GM23338 (cell line): ENCODE data around the gene RAP1GAP2. TPM values are rescaled to one million over a fixed set of nuclear protein-coding genes. Genes with fewer than 3 reads are reported as not detected.
A peak's percentile ranks its signal among the peaks of the same experiment; 100 is the strongest.

Experiments
- ATAC-seq: fragments of 200-7000 bp; cut with Tn5 transposase; 3 replicates; pipeline ENCODE4 v1.9.1; 2020
- DNase-seq: peaks from one replicate; pipeline ENCODE4 v3.0.0-alpha.2; 2015; ENCODE audit warnings: low spot score
- H2AFZ ChIP-seq: fragments of 200-600 bp; sonication (generic); 2 replicates; pipeline ENCODE4 v1.8.0; 2016; ENCODE audit warnings: antibody characterized with exemption, mild to moderate bottlenecking, moderate library complexity
- H3F3A ChIP-seq: fragments of 200-600 bp; sonication (generic); replicated peaks from 2 replicates; pipeline ENCODE4 v1.8.0; 2017; ENCODE audit warnings: antibody characterized with exemption, mixed run types, low read depth
- H3K27ac ChIP-seq: fragments of 200-600 bp; sonication (generic); 2 replicates; pipeline ENCODE4 v1.6.1; 2016; ENCODE audit warnings: low read depth
- H3K27me3 ChIP-seq: fragments of 200-600 bp; sonication (generic); 2 replicates; pipeline ENCODE4 v1.8.0; 2016; ENCODE audit warnings: mild to moderate bottlenecking, mixed run types, moderate library complexity; ENCODE audit not compliant: insufficient read depth
- H3K36me3 ChIP-seq: fragments of 200-600 bp; sonication (generic); 2 replicates; pipeline ENCODE4 v1.8.0; 2016; ENCODE audit warnings: mild to moderate bottlenecking; ENCODE audit not compliant: insufficient read depth
- H3K4me1 ChIP-seq: fragments of 200-600 bp; sonication (generic); 2 replicates; pipeline ENCODE4 v1.8.0; 2016; ENCODE audit warnings: mild to moderate bottlenecking, moderate library complexity; ENCODE audit not compliant: insufficient read depth
- H3K4me2 ChIP-seq: fragments of 200-600 bp; sonication (generic); 2 replicates; pipeline ENCODE4 v1.7.1; 2017; ENCODE audit warnings: mixed run types
- H3K4me3 ChIP-seq: fragments of 200-600 bp; sonication (generic); 2 replicates; pipeline ENCODE4 v1.6.1; 2016; ENCODE audit warnings: mixed run types
- H3K79me2 ChIP-seq: fragments of 200-600 bp; sonication (generic); replicated peaks from 2 replicates; pipeline ENCODE4 v1.8.0; 2017; ENCODE audit warnings: mild to moderate bottlenecking; ENCODE audit not compliant: insufficient read depth
- H3K9me2 ChIP-seq: fragments of 200-600 bp; sonication (generic); 2 replicates; pipeline ENCODE4 v1.8.0; 2017; ENCODE audit not compliant: insufficient read depth
- H4K20me1 ChIP-seq: fragments of 200-600 bp; sonication (generic); replicated peaks from 2 replicates; pipeline ENCODE4 v1.8.0; 2017; ENCODE audit warnings: mild to moderate bottlenecking; ENCODE audit not compliant: insufficient read depth
- H3K27ac Mint-ChIP-seq: 2 replicates; pipeline ENCODE4 v1.8.0; 2020; ENCODE audit warnings: inconsistent platforms, mild to moderate bottlenecking, moderate library complexity, mixed read lengths
- H3K27me3 Mint-ChIP-seq: 3 replicates; pipeline ENCODE4 v1.8.0; 2022; ENCODE audit warnings: low read depth, mild to moderate bottlenecking, moderate library complexity, mixed read lengths, inconsistent platforms; ENCODE audit not compliant: insufficient read depth, poor library complexity
- H3K36me3 Mint-ChIP-seq: 3 replicates; pipeline ENCODE4 v1.8.0; 2021; ENCODE audit warnings: low read depth, mild to moderate bottlenecking, inconsistent platforms, moderate library complexity, mixed read lengths
- H3K4me1 Mint-ChIP-seq: 3 replicates; pipeline ENCODE4 v1.8.0; 2020; ENCODE audit warnings: mild to moderate bottlenecking, inconsistent platforms, mixed read lengths
- H3K4me3 Mint-ChIP-seq: 3 replicates; pipeline ENCODE4 v1.8.0; 2021; ENCODE audit warnings: moderate library complexity, mild to moderate bottlenecking, inconsistent platforms, mixed read lengths
- H3K9me3 Mint-ChIP-seq: 3 replicates; pipeline ENCODE4 v1.8.0; 2020; ENCODE audit warnings: moderate library complexity, mild to moderate bottlenecking, inconsistent platforms, mixed read lengths
- CREB1 ChIP-seq: fragments of 250-450 bp; sonication (Bioruptor Pico); IDR thresholded peaks from 2 replicates; pipeline ENCODE4 v1.5.0; 2020; ENCODE audit warnings: low read depth, mild to moderate bottlenecking, moderate library complexity
- EZH2 ChIP-seq: fragments of 200-600 bp; sonication (generic); IDR thresholded peaks from one replicate; pipeline ENCODE4 v1.8.0; 2017; ENCODE audit warnings: antibody characterized with exemption, mild to moderate bottlenecking, low read depth; ENCODE audit not compliant: unreplicated experiment
- EZH2phosphoT487 ChIP-seq: fragments of 200-600 bp; sonication (generic); IDR thresholded peaks from one replicate; pipeline ENCODE4 v1.8.1; 2018; ENCODE audit warnings: antibody characterized with exemption; ENCODE audit not compliant: unreplicated experiment
- NANOG ChIP-seq: IDR thresholded peaks from 2 replicates; pipeline ENCODE4 v1.6.1; 2016; ENCODE audit warnings: antibody characterized with exemption, borderline replicate concordance
- POLR2AphosphoS5 ChIP-seq: IDR thresholded peaks from 2 replicates; pipeline ENCODE4 v1.6.1; 2016; ENCODE audit warnings: antibody characterized with exemption, low read depth
- STAT1 ChIP-seq: IDR thresholded peaks from one replicate; pipeline ENCODE4 v1.6.1; 2016; ENCODE audit warnings: antibody characterized with exemption; ENCODE audit not compliant: unreplicated experiment
- ZNF114 ChIP-seq: fragments of 250-450 bp; sonication (Bioruptor Pico); IDR thresholded peaks from 2 replicates; pipeline ENCODE4 v1.5.0; 2020; ENCODE audit warnings: mild to moderate bottlenecking, moderate library complexity
- ZNF331 ChIP-seq: fragments of 250-450 bp; sonication (Bioruptor Pico); IDR thresholded peaks from 2 replicates; pipeline ENCODE4 v1.5.0; 2020; ENCODE audit warnings: low read depth, mild to moderate bottlenecking, moderate library complexity
- polyA plus RNA-seq: library from polyadenylated mRNA; unstranded; fragments of >200 nt; fragmentation: Nextera tagmentation; extraction: Ambion mirVana; gene quantifications from 2 replicates; pipeline ENCODE4 v1.2.1, GENCODE V29; 2016
- total RNA-seq: library from RNA; depleted of rRNA; stranded (reverse); fragments of >200 nt; shearing (Covaris generic); gene quantifications from 2 replicates; pipeline ENCODE4 v1.2.3, GENCODE V29; 2014
- TF ChIP-seq, protein P1 (sequence below): fragments of 250-450 bp; sonication (Bioruptor Pico); IDR thresholded peaks from 2 replicates; pipeline ENCODE4 v1.5.0; 2020; ENCODE audit warnings: mild to moderate bottlenecking, moderate library complexity
- TF ChIP-seq, protein P2 (sequence below), 2 experiments: fragments of 200-600 bp in 1 of 2; sonication (generic) in 1 of 2; conservative IDR thresholded peaks; 2 replicates each; pipeline versions ENCODE4 v1.5.1 to v1.6.1; 2016 to 2017; ENCODE audit warnings: antibody characterized with exemption in 2 of 2, low read depth in 2 of 2, mild to moderate bottlenecking in 2 of 2, moderate library complexity in 1 of 2
- TF ChIP-seq, protein P3 (sequence below): IDR thresholded peaks from 2 replicates; pipeline ENCODE4 v1.6.1; 2016; ENCODE audit warnings: antibody characterized with exemption
- TF ChIP-seq, protein P4 (sequence below): IDR thresholded peaks from one replicate; pipeline ENCODE4 v1.6.1; 2018; ENCODE audit warnings: antibody characterized with exemption; ENCODE audit not compliant: unreplicated experiment

Gene RAP1GAP2
- total and polyA plus RNA-seq, 2 experiments from 2014 or later, result 17.8 to 46.1 TPM

DNA sequence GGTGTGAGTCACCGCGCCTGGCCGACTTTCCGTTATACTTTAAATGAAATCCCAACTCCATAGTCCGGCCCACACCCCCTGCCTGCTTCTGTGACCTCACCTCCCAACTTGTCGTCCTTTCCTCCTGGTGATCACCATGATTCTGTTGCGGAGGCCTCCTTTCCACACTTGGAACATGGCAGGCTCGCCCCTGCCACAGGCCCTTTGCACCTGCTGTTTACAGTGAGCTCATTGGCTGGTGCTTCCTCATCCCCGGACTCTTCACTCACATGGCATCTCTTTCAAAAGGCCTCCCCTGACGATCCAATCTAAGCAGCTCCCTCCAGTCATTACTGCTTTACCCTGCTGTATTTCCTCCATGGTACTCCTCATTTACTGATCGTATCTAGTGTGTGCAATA is 64.6 kb downstream of the RAP1GAP2 start:
- Histone ChIP-seq H3K4me1 (peaks cover 61% of the 10 kb centered on the region), H2AFZ (no peak overlapping the region), H3F3A (peaks cover 3% of the 10 kb centered on the region; the same call in 1 of the 2 replicates), H4K20me1 (peaks cover 18% of the 10 kb centered on the region), H3K4me3 (no peak overlapping the region), H3K79me2 (peaks cover 100% of the 10 kb centered on the region), H3K27me3 (no peaks in the 10 kb centered on the region), H3K27ac (peak overlapping the region; percentile 66; the same call in 1 of the 2 replicates), H3K36me3 (no peaks in the 10 kb centered on the region; the same call in 1 of the 2 replicates), H3K9me2 (no peaks in the 10 kb centered on the region), H3K4me2 (no peak overlapping the region)
- Mint-ChIP-seq H3K27me3 (peaks cover 5% of the 10 kb centered on the region), H3K27ac (no peak overlapping the region), H3K9me3 (peaks cover 4% of the 10 kb centered on the region; the same call in 1 of the 3 replicates), H3K4me3 (no peak overlapping the region), H3K36me3 (peaks cover 23% of the 10 kb centered on the region), H3K4me1 (peaks cover 62% of the 10 kb centered on the region)
- ATAC-seq (no peak), DNase-seq (no peak)
- TF ChIP-seq, protein P1, sequence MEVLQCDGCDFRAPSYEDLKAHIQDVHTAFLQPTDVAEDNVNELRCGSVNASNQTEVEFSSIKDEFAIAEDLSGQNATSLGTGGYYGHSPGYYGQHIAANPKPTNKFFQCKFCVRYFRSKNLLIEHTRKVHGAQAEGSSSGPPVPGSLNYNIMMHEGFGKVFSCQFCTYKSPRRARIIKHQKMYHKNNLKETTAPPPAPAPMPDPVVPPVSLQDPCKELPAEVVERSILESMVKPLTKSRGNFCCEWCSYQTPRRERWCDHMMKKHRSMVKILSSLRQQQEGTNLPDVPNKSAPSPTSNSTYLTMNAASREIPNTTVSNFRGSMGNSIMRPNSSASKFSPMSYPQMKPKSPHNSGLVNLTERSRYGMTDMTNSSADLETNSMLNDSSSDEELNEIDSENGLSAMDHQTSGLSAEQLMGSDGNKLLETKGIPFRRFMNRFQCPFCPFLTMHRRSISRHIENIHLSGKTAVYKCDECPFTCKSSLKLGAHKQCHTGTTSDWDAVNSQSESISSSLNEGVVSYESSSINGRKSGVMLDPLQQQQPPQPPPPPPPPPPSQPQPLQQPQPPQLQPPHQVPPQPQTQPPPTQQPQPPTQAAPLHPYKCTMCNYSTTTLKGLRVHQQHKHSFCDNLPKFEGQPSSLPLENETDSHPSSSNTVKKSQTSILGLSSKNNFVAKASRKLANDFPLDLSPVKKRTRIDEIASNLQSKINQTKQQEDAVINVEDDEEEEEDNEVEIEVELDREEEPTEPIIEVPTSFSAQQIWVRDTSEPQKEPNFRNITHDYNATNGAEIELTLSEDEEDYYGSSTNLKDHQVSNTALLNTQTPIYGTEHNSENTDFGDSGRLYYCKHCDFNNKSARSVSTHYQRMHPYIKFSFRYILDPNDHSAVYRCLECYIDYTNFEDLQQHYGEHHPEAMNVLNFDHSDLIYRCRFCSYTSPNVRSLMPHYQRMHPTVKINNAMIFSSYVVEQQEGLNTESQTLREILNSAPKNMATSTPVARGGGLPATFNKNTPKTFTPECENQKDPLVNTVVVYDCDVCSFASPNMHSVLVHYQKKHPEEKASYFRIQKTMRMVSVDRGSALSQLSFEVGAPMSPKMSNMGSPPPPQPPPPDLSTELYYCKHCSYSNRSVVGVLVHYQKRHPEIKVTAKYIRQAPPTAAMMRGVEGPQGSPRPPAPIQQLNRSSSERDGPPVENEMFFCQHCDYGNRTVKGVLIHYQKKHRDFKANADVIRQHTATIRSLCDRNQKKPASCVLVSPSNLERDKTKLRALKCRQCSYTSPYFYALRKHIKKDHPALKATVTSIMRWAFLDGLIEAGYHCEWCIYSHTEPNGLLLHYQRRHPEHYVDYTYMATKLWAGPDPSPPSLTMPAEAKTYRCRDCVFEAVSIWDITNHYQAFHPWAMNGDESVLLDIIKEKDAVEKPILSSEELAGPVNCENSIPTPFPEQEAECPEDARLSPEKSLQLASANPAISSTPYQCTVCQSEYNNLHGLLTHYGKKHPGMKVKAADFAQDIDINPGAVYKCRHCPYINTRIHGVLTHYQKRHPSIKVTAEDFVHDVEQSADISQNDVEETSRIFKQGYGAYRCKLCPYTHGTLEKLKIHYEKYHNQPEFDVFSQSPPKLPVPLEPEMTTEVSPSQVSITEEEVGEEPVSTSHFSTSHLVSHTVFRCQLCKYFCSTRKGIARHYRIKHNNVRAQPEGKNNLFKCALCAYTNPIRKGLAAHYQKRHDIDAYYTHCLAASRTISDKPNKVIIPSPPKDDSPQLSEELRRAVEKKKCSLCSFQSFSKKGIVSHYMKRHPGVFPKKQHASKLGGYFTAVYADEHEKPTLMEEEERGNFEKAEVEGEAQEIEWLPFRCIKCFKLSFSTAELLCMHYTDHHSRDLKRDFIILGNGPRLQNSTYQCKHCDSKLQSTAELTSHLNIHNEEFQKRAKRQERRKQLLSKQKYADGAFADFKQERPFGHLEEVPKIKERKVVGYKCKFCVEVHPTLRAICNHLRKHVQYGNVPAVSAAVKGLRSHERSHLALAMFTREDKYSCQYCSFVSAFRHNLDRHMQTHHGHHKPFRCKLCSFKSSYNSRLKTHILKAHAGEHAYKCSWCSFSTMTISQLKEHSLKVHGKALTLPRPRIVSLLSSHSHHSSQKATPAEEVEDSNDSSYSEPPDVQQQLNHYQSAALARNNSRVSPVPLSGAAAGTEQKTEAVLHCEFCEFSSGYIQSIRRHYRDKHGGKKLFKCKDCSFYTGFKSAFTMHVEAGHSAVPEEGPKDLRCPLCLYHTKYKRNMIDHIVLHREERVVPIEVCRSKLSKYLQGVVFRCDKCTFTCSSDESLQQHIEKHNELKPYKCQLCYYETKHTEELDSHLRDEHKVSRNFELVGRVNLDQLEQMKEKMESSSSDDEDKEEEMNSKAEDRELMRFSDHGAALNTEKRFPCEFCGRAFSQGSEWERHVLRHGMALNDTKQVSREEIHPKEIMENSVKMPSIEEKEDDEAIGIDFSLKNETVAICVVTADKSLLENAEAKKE (CRISPR knock-in tag), result no peak
- TF ChIP-seq POLR2AphosphoS5, result no peak
- TF ChIP-seq, protein P2, sequence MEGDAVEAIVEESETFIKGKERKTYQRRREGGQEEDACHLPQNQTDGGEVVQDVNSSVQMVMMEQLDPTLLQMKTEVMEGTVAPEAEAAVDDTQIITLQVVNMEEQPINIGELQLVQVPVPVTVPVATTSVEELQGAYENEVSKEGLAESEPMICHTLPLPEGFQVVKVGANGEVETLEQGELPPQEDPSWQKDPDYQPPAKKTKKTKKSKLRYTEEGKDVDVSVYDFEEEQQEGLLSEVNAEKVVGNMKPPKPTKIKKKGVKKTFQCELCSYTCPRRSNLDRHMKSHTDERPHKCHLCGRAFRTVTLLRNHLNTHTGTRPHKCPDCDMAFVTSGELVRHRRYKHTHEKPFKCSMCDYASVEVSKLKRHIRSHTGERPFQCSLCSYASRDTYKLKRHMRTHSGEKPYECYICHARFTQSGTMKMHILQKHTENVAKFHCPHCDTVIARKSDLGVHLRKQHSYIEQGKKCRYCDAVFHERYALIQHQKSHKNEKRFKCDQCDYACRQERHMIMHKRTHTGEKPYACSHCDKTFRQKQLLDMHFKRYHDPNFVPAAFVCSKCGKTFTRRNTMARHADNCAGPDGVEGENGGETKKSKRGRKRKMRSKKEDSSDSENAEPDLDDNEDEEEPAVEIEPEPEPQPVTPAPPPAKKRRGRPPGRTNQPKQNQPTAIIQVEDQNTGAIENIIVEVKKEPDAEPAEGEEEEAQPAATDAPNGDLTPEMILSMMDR (conservative IDR thresholded peaks at IDR 0.05; ENCODE audit: low read depth in 2 of 2), result no peak
- no peak for TF ChIP-seq EZH2
- no peak for TF ChIP-seq CREB1 (CRISPR knock-in tag)
- TF ChIP-seq STAT1, result no peak
- TF ChIP-seq, protein P3, sequence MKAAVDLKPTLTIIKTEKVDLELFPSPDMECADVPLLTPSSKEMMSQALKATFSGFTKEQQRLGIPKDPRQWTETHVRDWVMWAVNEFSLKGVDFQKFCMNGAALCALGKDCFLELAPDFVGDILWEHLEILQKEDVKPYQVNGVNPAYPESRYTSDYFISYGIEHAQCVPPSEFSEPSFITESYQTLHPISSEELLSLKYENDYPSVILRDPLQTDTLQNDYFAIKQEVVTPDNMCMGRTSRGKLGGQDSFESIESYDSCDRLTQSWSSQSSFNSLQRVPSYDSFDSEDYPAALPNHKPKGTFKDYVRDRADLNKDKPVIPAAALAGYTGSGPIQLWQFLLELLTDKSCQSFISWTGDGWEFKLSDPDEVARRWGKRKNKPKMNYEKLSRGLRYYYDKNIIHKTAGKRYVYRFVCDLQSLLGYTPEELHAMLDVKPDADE, result no peak
- TF ChIP-seq, protein P4, sequence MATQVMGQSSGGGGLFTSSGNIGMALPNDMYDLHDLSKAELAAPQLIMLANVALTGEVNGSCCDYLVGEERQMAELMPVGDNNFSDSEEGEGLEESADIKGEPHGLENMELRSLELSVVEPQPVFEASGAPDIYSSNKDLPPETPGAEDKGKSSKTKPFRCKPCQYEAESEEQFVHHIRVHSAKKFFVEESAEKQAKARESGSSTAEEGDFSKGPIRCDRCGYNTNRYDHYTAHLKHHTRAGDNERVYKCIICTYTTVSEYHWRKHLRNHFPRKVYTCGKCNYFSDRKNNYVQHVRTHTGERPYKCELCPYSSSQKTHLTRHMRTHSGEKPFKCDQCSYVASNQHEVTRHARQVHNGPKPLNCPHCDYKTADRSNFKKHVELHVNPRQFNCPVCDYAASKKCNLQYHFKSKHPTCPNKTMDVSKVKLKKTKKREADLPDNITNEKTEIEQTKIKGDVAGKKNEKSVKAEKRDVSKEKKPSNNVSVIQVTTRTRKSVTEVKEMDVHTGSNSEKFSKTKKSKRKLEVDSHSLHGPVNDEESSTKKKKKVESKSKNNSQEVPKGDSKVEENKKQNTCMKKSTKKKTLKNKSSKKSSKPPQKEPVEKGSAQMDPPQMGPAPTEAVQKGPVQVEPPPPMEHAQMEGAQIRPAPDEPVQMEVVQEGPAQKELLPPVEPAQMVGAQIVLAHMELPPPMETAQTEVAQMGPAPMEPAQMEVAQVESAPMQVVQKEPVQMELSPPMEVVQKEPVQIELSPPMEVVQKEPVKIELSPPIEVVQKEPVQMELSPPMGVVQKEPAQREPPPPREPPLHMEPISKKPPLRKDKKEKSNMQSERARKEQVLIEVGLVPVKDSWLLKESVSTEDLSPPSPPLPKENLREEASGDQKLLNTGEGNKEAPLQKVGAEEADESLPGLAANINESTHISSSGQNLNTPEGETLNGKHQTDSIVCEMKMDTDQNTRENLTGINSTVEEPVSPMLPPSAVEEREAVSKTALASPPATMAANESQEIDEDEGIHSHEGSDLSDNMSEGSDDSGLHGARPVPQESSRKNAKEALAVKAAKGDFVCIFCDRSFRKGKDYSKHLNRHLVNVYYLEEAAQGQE, result no peak
- TF ChIP-seq ZNF114 (CRISPR knock-in tag), result no peak
- no peak for TF ChIP-seq ZNF331 (CRISPR knock-in tag)
- no peak for TF ChIP-seq NANOG
- TF ChIP-seq EZH2phosphoT487, result no peak
